ENCODE measurements around the gene TAF4B.
"Not testable (repeated sequence)": the region's sequence is repeated elsewhere in the genome, so short reads cannot be mapped to it uniquely, and the experiment has no call there.

TAF4B gene

DNA sequence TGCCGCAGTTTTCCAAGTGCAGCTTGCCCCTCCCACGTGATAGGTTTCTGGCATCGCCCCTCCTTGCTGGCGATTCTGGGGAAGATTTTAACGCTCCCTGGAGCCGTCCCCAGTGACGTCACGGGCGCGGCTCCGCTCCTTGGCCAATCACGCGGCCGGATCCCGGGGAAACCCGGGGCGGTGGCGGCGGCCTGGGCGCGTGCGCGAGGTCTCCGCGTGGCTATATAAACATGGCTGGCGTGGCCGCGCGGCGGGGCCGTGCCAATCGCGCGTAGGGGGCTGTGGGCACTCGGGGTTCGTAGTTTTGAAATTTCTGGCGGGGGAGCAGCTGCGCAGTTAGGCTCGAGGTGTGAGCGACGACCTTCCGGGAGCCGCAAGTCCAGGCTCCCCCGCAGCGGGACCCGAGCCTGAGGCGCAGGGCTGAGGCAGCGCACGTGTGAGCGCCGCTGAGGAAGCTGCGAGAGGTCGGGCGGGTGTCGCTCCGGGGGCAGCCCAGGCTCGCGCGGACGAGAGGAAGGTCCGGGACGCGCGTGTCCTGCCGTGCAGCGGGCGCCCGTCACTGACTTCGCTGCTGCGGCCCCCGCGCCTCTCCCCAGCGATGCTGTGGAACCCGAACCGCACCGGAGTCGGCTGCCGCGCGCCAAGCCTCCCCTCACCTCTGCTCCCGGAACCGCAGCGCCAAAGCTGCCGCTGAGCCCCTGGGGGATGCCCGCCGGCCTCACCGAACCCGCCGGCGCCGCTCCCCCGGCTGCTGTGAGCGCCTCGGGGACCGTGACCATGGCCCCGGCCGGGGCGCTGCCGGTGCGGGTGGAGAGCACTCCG lies at the start of gene TAF4B:
Gene TAF4B (plus strand): TSS at position 217 of the 822 bp plus-strand sequence. CDS start 489 bp downstream, at position 706.
- DNase-seq (ENCODE audit: low read depth in 3 of 3, low spot score in 1 of 3) = peak; percentile 77 to 94 (median 88)

- DNase-seq (ENCODE audit: low read depth in 3 of 3, low spot score in 1 of 3) = no peak
These were observed 44.9 kb upstream of the TAF4B start for GRCh38 chr18:26181343-26181826.

- DNase-seq (ENCODE audit: low read depth in 3 of 3, low spot score in 1 of 3) = no peak
These were observed 42.7 kb upstream of the TAF4B start for GRCh38 chr18:26183395-26184112.

DNA sequence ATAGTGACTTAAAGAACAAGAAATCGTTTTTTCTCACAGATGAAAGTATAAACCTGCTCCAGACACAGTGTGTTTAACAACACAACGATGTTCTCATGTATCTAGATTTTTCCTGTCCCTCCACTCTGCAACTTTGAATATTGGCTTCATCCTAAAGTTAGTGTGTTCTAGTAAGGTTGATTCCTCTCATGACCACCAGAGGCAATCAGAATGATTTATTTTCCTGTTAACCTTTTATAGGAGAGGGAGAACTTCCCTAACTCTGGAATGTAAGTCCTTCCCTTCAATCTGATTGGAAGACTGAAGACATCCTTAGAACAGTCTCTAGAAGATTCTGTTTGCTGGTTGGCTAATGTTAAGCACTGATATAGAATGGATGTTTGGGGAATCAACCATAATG lies 41.0 kb upstream of the TAF4B start:
- no peak for DNase-seq (ENCODE audit: low read depth in 3 of 3, low spot score in 1 of 3)

GRCh38 chr18:26190506-26190905 lies 35.7 kb upstream of the TAF4B start:
- peak in 1 of 3 donors; percentile 13 for DNase-seq (ENCODE audit: low read depth in 3 of 3, low spot score in 1 of 3)

DNA sequence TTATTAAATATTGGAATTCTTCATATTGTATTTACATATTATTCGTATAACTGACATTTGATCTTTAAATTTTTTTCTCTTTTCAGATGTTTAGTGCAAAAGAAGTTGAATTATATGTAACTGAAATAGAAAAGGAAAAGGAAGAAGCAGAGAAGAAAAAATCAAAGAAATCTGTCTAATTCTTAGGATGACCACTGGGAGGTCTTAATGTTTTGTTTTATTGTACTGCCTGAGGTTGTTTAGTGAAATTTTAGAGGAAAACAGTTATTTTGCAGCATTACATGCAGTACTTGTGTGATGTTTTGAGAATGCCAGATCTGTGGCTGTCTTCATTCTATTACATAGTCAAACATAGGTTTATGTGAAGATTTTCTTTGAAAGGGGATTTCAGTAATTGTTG lies 34.0 kb upstream of the TAF4B start:
- DNase-seq (ENCODE audit: low read depth in 3 of 3, low spot score in 1 of 3) = no peak

DNA sequence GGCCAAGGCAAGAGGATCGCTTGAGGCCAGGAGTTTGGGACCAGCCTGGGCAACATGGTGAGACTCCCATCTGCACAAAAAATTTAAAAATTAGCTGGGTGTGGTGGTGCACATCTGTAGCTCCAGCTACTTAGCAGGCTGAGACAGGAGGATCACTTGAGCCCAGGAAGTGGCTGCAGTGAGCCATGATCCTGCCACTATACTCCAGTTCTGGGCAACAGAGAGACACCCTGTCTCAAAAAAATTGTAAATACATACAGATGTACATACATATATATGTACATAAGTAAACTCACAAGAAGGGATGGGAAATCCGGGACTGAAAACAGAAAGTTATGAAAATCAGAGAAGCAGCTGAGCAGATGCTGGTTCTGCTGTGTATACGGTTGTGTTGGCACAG lies 29.6 kb upstream of the TAF4B start:
- DNase-seq (ENCODE audit: low read depth in 3 of 3, low spot score in 1 of 3) = no peak

DNA sequence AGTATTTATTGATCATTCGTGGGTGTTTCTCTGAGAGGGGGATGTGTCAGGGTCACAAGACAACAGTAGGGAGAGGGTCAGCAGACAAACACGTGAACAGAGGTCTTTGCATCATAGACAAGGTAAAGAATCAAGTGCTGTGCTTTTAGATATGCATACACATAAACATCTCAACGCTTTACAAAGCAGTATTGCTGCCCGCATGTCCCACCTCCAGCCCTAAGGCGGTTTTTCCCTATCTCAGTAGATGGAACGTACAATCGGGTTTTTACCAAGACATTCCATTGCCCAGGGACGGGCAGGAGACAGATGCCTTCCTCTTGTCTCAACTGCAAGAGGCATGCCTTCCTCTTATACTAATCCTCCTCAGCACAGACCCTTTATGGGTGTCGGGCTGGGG lies 24.2 kb upstream of the TAF4B start:
- not testable (repeated sequence) for DNase-seq (ENCODE audit: low read depth in 3 of 3, low spot score in 1 of 3)

GRCh38 chr18:26205318-26205717 lies 20.9 kb upstream of the TAF4B start:
- no peak for DNase-seq (ENCODE audit: low read depth in 3 of 3, low spot score in 1 of 3)

- no peak for DNase-seq (ENCODE audit: low read depth in 3 of 3, low spot score in 1 of 3)
These were observed 19.8 kb upstream of the TAF4B start for GRCh38 chr18:26206488-26206887.

GRCh38 chr18:26207937-26208336 lies 18.3 kb upstream of the TAF4B start:
- no peak for DNase-seq (ENCODE audit: low read depth in 3 of 3, low spot score in 1 of 3)

GRCh38 chr18:26208977-26209376 lies 17.3 kb upstream of the TAF4B start:
- DNase-seq (ENCODE audit: low read depth in 3 of 3, low spot score in 1 of 3) = no peak

DNA sequence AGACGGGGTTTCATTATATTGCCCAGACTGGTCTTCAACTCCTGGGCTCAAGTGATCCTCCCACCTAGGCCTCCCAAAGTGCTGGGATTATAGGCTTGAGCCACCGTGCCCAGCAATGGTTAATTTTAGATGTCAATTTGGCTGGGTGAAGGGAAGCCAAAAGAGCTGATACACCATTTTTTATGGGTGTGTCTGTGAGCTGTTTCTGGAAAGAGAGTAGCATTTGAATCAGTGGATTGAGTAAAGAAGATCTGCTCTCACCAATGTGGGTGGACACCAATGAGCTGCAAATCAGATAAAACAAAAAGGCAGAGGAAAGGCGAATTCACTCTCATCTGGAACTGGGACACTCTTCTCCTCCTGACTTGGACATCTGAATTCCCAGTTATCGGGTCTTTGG lies 16.1 kb upstream of the TAF4B start:
- no peak for DNase-seq (ENCODE audit: low read depth in 3 of 3, low spot score in 1 of 3)

- DNase-seq (ENCODE audit: low read depth in 3 of 3, low spot score in 1 of 3) = peak in 1 of 3 donors; percentile 16
These were observed 10.8 kb upstream of the TAF4B start for GRCh38 chr18:26215247-26215970.

- no peak for DNase-seq (ENCODE audit: low read depth in 3 of 3, low spot score in 1 of 3)
These were observed 1.1 kb upstream of the TAF4B start for GRCh38 chr18:26225022-26225693.

- DNase-seq (ENCODE audit: low read depth in 3 of 3, low spot score in 1 of 3) = no peak
These were observed 373 bp upstream of the TAF4B start for GRCh38 chr18:26225915-26226228.

- no peak for DNase-seq (ENCODE audit: low read depth in 3 of 3, low spot score in 1 of 3)
These were observed 916 bp downstream of the TAF4B start for GRCh38 chr18:26227051-26227670.

DNA sequence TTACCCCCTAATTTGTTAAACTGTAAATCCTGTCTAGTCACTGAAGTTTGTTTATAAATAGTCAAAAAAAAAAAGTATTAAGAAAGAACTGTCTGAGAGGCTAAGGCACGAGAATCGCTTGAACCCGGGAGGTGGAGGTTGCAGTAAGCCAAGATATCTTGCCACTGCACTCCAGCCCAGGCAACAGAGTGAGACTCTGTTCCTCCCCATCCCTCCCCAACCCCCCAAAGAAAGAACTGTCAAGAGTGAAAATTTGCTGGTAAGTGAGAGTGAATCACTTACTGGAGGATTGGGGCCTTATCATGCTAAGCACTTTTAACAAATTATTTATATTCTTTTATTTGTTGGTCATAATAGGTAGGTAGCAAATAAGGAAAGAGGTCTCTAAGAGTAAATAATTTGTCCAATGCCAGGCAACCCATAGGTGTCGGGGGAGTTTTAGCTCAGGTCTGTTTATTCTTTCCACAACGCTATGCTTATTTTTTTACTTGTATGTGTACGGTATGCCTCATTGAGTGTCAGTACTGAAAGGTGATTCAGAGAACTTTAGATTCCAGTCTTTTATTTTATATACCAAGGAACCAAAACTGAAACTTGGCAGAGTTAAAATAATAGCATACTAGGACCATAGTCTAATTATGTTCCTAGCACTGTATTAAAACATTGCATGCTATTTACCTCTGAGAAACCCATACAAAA lies 2.5 kb downstream of the TAF4B start:
- DNase-seq (ENCODE audit: low read depth in 3 of 3, low spot score in 1 of 3) = no peak

DNA sequence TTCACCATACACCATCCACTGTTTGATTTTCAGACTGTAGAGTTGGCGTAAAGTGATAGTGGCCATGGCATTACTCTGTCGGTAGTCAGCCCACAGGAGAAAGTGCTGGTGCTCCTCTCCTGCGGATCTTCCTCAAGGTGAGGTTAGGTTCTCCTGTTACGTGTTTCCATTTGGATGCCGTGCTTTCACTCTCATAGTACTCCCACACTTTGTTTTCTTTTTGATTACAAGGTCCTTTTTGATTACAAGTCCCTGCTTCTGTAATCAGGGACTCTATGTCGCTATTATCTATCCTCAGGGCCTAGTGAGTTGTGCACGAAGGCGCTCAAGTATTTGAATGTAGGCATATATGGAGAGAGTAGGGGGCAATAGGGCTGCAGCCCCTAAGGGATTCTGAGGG lies 4.3 kb downstream of the TAF4B start:
- no peak for DNase-seq (ENCODE audit: low read depth in 3 of 3, low spot score in 1 of 3)

GRCh38 chr18:26233208-26233607 lies 7.0 kb downstream of the TAF4B start:
- no peak for DNase-seq (ENCODE audit: low read depth in 3 of 3, low spot score in 1 of 3)
